K562 (cell line): ENCODE results near the gene ITPR3. TPM values are rescaled to one million over a fixed set of nuclear protein-coding genes. Genes with fewer than 3 reads are reported as not detected.

ENCODE experiments used
- ATAC-seq: fragments of 200-7000 bp; cut with Tn5 transposase; 3 replicates; pipeline ENCODE4 v1.9.1; 2020; ENCODE audit warnings: moderate library complexity
- BruUV-seq: library from RNA; stranded (reverse); fragments of 400-500 nt; replicated peaks from 2 replicates; lab custom pipeline; 2021; lab: Mats Ljungman, UMichigan
- CTCF ChIA-PET: fragments of 300-600 bp; formaldehyde crosslinking; extraction: SDS; loops from one replicate; lab custom pipeline; 2021; ENCODE audit warnings: low intra/inter-chr PET ratio; lab: Yijun Ruan, JAX
- POLR2A ChIA-PET: fragments of 300-600, 350-650 bp; sonication (Branson Sonifier 250); formaldehyde crosslinking; extraction: SDS; loops from one replicate; lab custom pipeline; 2021; ENCODE audit warnings: antibody characterized with exemption, inconsistent platforms; lab: Yijun Ruan, JAX
- DNase-seq, 4 experiments: peaks; one replicate each; pipeline versions ENCODE4 v3.0.0 to v3.0.0-alpha.2; 2011 to 2018; ENCODE audit warnings: low spot score in 3 of 4, mixed read lengths in 3 of 4; ENCODE audit errors: extremely low read depth in 1 of 4
- FAIRE-seq: peaks from 2 replicates; lab custom pipeline; 2011; peaks lifted over from hg19 to GRCh38; lab: Jason Lieb, UNC
- H2AFZ ChIP-seq: 2 replicates; pipeline ENCODE4 v1.6.0; 2011; ENCODE audit warnings: low read depth, low read length, control low read depth, inconsistent platforms
- H3K27ac ChIP-seq: fragments of 200-600 bp; 3 replicates; pipeline ENCODE4 v1.8.0; 2011; ENCODE audit warnings: low read depth, mild to moderate bottlenecking, control low read depth, inconsistent platforms, low read length, moderate library complexity, mixed read lengths; ENCODE audit errors: extremely low read depth
- H3K27me3 ChIP-seq, 2 experiments: fragments of 300-600 bp in 1 of 2; 2 replicates in 1 of 2; 3 replicates in 1 of 2; pipeline versions ENCODE4 v1.6.0 to v1.8.0; 2011; ENCODE audit warnings: inconsistent platforms in 2 of 2, low read length in 2 of 2, mild to moderate bottlenecking in 1 of 2, mixed read lengths in 1 of 2, moderate library complexity in 1 of 2; ENCODE audit not compliant: control insufficient read depth in 2 of 2, insufficient read depth in 2 of 2
- H3K36me3 ChIP-seq: fragments of 300-600 bp; 3 replicates; pipeline ENCODE4 v1.8.0; 2011; ENCODE audit warnings: mild to moderate bottlenecking, low read length, inconsistent platforms; ENCODE audit not compliant: control insufficient read depth, insufficient read depth
- H3K4me1 ChIP-seq, 2 experiments: fragments of 200-600 bp in 1 of 2; replicated peaks in 1 of 2; 2 replicates in 1 of 2; 3 replicates in 1 of 2; pipeline versions ENCODE4 v1.5.1 to v1.8.0; 2011; ENCODE audit warnings: inconsistent platforms in 2 of 2, low read length in 2 of 2, mild to moderate bottlenecking in 1 of 2, mixed read lengths in 1 of 2, moderate library complexity in 1 of 2; ENCODE audit not compliant: control insufficient read depth in 2 of 2, insufficient read depth in 2 of 2
- H3K4me2 ChIP-seq: 2 replicates; pipeline ENCODE4 v1.6.1; 2011; ENCODE audit warnings: low read length, control low read depth, inconsistent platforms, mixed read lengths; ENCODE audit not compliant: insufficient read depth
- H3K4me3 ChIP-seq: fragments of 200-600 bp; sonication (generic), shearing (Covaris generic); 2 replicates; pipeline ENCODE4 v1.5.1; 2016; ENCODE audit warnings: control low read depth, inconsistent platforms
- H3K79me2 ChIP-seq: fragments of 200-600 bp; 3 replicates; pipeline ENCODE4 v1.8.0; 2011; ENCODE audit warnings: low read length, inconsistent platforms; ENCODE audit not compliant: control insufficient read depth, insufficient read depth
- H3K9ac ChIP-seq, 2 experiments: 2 replicates each; pipeline versions ENCODE4 v1.6.0 to v1.6.1; 2011; ENCODE audit warnings: low read depth in 2 of 2, low read length in 2 of 2, control low read depth in 1 of 2, inconsistent platforms in 1 of 2, mild to moderate bottlenecking in 1 of 2, mixed read lengths in 1 of 2; ENCODE audit not compliant: insufficient read depth in 1 of 2
- H3K9me1 ChIP-seq: one replicate; pipeline ENCODE4 v1.6.0; 2011; ENCODE audit warnings: inconsistent platforms, mild to moderate bottlenecking, low read length, moderate library complexity; ENCODE audit not compliant: control insufficient read depth, insufficient read depth
- H3K9me3 ChIP-seq: replicated peaks from 2 replicates; pipeline ENCODE4 v1.5.1; 2011; ENCODE audit warnings: low read depth, low read length, inconsistent platforms; ENCODE audit not compliant: control insufficient read depth, insufficient read depth
- H4K20me1 ChIP-seq: replicated peaks from 2 replicates; pipeline ENCODE4 v1.6.1; 2011; ENCODE audit warnings: low read length, inconsistent platforms, mixed read lengths; ENCODE audit not compliant: control insufficient read depth, insufficient read depth
- BMI1 ChIP-seq: fragments of 150-350 bp; IDR thresholded peaks from 2 replicates; pipeline ENCODE4 v1.6.1; 2014; ENCODE audit warnings: low read length
- NR2C2 ChIP-seq, 2 experiments: fragments of 200-800 bp in 1 of 2; sonication (Bioruptor generic) in 1 of 2; sonication (generic) in 1 of 2; formaldehyde crosslinking in 1 of 2; IDR thresholded peaks; 2 replicates each; pipeline versions ENCODE4 v1.6.1 to v1.8.0; 2016 to 2022; ENCODE audit warnings: mild to moderate bottlenecking in 1 of 2, missing compliant biosample characterization in 1 of 2, missing genetic modification characterization in 1 of 2, missing genetic modification reagents in 1 of 2
- NRF1 ChIP-seq, 2 experiments: fragments of 450-650 bp; IDR thresholded peaks in 1 of 2; conservative IDR thresholded peaks in 1 of 2; 2 replicates each; pipeline ENCODE4 v1.6.1; 2014; ENCODE audit warnings: mild to moderate bottlenecking in 2 of 2
- PRDM10 ChIP-seq: fragments of 450-650 bp; IDR thresholded peaks from 2 replicates; pipeline ENCODE4 v1.6.1; 2018; ENCODE audit not compliant: partially characterized antibody
- SRSF7 ChIP-seq: fragments of 200-400 bp; formaldehyde crosslinking; optimal IDR thresholded peaks from 2 replicates; pipeline ENCODE3; 2017; ENCODE audit warnings: mild to moderate bottlenecking, low read depth, low read length
- ZBTB49 ChIP-seq: sonication (generic); formaldehyde crosslinking; IDR thresholded peaks from 2 replicates; pipeline ENCODE4 v1.8.0; 2022; ENCODE audit warnings: missing genetic modification reagents, mild to moderate bottlenecking, borderline replicate concordance
- ZNF217 ChIP-seq: sonication (generic); formaldehyde crosslinking; IDR thresholded peaks from 2 replicates; pipeline ENCODE4 v1.8.0; 2022; ENCODE audit warnings: mild to moderate bottlenecking, missing genetic modification reagents
- ZNF354B ChIP-seq: fragments of 250-450 bp; sonication (Bioruptor Pico); IDR thresholded peaks from 2 replicates; pipeline ENCODE4 v1.4.0; 2020
- ZNF408 ChIP-seq: fragments of 250-450 bp; sonication (Bioruptor Pico); IDR thresholded peaks from 2 replicates; pipeline ENCODE4 v1.4.0; 2020; ENCODE audit warnings: low read depth, mild to moderate bottlenecking, moderate library complexity
- WGBS: fragments of 100-300 bp; shearing (Covaris generic); methylation state at CpG from one replicate; pipeline ENCODE4 v1.1.6; 2016; ENCODE audit warnings: low coverage, mixed read lengths; ENCODE audit not compliant: insufficient coverage; ENCODE audit errors: missing lambda C conversion rate; 5-methylcytosine and 5-hydroxymethylcytosine counted together
- in situ Hi-C: fragments of 300-500 bp; cut with MboI; formaldehyde crosslinking; loops from 4 replicates; pipeline ENCODE4 v1.15.0; 2018; ENCODE audit warnings: inconsistent platforms, mixed read lengths
- intact Hi-C: fragments of 100-400 bp; cut with micrococcal nuclease; formaldehyde crosslinking; loops from 2 replicates; pipeline ENCODE4 v1.14.2; 2022
- polyA plus RNA-seq, 8 experiments: library from polyadenylated mRNA; depleted of rRNA in 4 of 8; stranded (reverse) in 5 of 8; unstranded in 3 of 8; fragments of >200 nt; fragmentation: Nextera tagmentation in 2 of 8; fragmentation: Illumina TruSeq in 1 of 8; extraction: Ambion mirVana in 2 of 8; extraction: Trizol in 1 of 8; gene quantifications; 2 replicates each; pipeline versions ENCODE4 v1.2.1 to v1.2.3, GENCODE V29; 2011 to 2014; ENCODE audit warnings: inconsistent platforms in 1 of 8, missing spikeins in 1 of 8
- total RNA-seq, 7 experiments: library from RNA; depleted of rRNA in 6 of 7; stranded (reverse); fragments of >200 nt in 6 of 7; fragmentation: Illumina TruSeq in 2 of 7; extraction: Trizol in 2 of 7; gene quantifications; 2 replicates each; pipeline versions ENCODE4 v1.2.1 to v1.2.3, GENCODE V29; 2011 to 2021; ENCODE audit warnings: low replicate concordance in 1 of 7

ITPR3 gene
- total and polyA plus RNA-seq, 9 of the 15 experiments (the other 6 are each of a cell fraction or from before 2014, with no cell fraction given): 0.39 to 35.7 (median 13.2) TPM

- TF ChIP-seq ZBTB49 (CRISPR knock-in tag): no peak
- no peak for TF ChIP-seq BMI1
- no peak for TF ChIP-seq ZNF354B (CRISPR knock-in tag)
- TF ChIP-seq NRF1 (conservative IDR thresholded peaks at IDR 0.05 in 1 of 2, IDR thresholded peaks at IDR 0.05 in 1 of 2): no peak
Measured at GRCh38 chr6:33624856-33625255, 3.7 kb downstream of the ITPR3 start (continued).

- no peak overlapping the region for H3K27ac ChIP-seq
- peaks cover 45% of the 10 kb centered on the region; the same call in 2 of the 3 replicates for H3K36me3 ChIP-seq
- FAIRE-seq (no peak), ATAC-seq (peak; percentile 19), DNase-seq (peak in 2 of 4 experiments; percentile 44 to 50)
- peaks cover 10% of the 10 kb centered on the region for H4K20me1 ChIP-seq
- H3K4me1 ChIP-seq: peaks cover 7 to 17% of the 10 kb centered on the region in 2 experiments; a peak in 4 of 5 replicates
- H3K9ac ChIP-seq: peak overlapping the region in 1 of 2 experiments; percentile 77; a peak in 3 of 4 replicates
- H3K4me2 ChIP-seq: no peak overlapping the region
- WGBS: 62% methylated on average over 5 of the region's 5 CpGs
- intact Hi-C loops: no loop called here
- H3K27me3 ChIP-seq: no peaks in the 10 kb centered on the region
- no peak overlapping the region for H2AFZ ChIP-seq
- TF ChIP-seq ZNF217: no peak
- TF ChIP-seq SRSF7: no peak
- no peak for TF ChIP-seq ZNF408 (CRISPR knock-in tag)
- TF ChIP-seq NR2C2 (CRISPR knock-in tag; IDR thresholded peaks at IDR 0.05): 0 out of 2 replicates have a peak, but pooled peaks have one; percentile 14
- no peak for TF ChIP-seq NR2C2 (tag; IDR thresholded peaks at IDR 0.05)
- TF ChIP-seq PRDM10: peak; percentile 22
- TF ChIP-seq, all 486 proteins: peak for 2
- peaks cover 31% of the 10 kb centered on the region; the same call in 2 of the 3 replicates for H3K79me2 ChIP-seq
- POLR2A ChIA-PET: interaction anchor here (1.0 kb wide), 1 partner anchor 19 kb away, joined by 5 read pairs; no protein-coding TSS in a partner anchor
- no TSS peak for BruUV-seq
- no peaks in the 10 kb centered on the region for H3K9me3 ChIP-seq
- no peak overlapping the region for H3K4me3 ChIP-seq
- in situ Hi-C loops: no loop called here
- CTCF ChIA-PET: no interaction called here
- H3K9me1 ChIP-seq: peaks cover 14% of the 10 kb centered on the region
Measured at GRCh38 chr6:33627876-33628275, 6.8 kb downstream of the ITPR3 start.
